ENCODE measurements around the gene MACROD2. TPM values are rescaled to one million over a fixed set of nuclear protein-coding genes. Genes with fewer than 3 reads are reported as not detected.

MACROD2 gene
- total RNA-seq, 2 donors from 2014 or later, result 8.3 to 21.8 TPM

DNA sequence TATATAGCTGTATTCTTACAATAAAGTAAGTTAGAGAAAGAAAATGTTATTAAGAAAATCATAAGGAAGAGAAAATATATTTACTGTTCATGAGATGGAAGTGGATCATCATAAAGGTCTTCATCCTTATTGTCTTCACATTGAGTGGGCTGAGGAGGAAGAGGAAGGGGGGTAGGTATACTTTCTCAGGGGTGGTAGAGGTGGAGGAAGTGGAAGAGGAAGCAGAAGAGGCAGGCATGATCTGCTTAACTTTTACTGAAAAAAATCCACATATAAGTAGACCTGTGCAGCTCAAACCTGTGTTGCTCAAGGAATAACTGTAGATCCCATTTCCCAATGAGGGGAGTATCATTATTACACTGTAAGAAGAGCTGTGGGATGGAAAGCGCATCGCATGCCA is 1863.7 kb downstream of the MACROD2 start:
- no peaks in the 10 kb centered on the region for H3K27me3 ChIP-seq
- H3K4me3 ChIP-seq, result no peak overlapping the region
- H3K27ac ChIP-seq, result no peak overlapping the region
- DNase-seq (no peak), ATAC-seq (no peak)
- TF ChIP-seq, protein P1, sequence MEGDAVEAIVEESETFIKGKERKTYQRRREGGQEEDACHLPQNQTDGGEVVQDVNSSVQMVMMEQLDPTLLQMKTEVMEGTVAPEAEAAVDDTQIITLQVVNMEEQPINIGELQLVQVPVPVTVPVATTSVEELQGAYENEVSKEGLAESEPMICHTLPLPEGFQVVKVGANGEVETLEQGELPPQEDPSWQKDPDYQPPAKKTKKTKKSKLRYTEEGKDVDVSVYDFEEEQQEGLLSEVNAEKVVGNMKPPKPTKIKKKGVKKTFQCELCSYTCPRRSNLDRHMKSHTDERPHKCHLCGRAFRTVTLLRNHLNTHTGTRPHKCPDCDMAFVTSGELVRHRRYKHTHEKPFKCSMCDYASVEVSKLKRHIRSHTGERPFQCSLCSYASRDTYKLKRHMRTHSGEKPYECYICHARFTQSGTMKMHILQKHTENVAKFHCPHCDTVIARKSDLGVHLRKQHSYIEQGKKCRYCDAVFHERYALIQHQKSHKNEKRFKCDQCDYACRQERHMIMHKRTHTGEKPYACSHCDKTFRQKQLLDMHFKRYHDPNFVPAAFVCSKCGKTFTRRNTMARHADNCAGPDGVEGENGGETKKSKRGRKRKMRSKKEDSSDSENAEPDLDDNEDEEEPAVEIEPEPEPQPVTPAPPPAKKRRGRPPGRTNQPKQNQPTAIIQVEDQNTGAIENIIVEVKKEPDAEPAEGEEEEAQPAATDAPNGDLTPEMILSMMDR (IDR thresholded peaks at IDR 0.05), result no peak
- no peak for TF ChIP-seq POLR2A (IDR thresholded peaks at IDR 0.05)
- H3K9me3 ChIP-seq, result no peaks in the 10 kb centered on the region
- H3K4me1 ChIP-seq, result peaks cover 10% of the 10 kb centered on the region
- H3K36me3 ChIP-seq (replicated peaks in 1 of 2; ENCODE audit: insufficient read depth in 1 of 2, low read depth in 2 of 2), result no peaks in the 10 kb centered on the region
- 93 to 95% methylated on average over 2 of the region's 2 CpGs for WGBS, 2 donors
- intact Hi-C loops (cut with DNase I), result no loop called here

DNA sequence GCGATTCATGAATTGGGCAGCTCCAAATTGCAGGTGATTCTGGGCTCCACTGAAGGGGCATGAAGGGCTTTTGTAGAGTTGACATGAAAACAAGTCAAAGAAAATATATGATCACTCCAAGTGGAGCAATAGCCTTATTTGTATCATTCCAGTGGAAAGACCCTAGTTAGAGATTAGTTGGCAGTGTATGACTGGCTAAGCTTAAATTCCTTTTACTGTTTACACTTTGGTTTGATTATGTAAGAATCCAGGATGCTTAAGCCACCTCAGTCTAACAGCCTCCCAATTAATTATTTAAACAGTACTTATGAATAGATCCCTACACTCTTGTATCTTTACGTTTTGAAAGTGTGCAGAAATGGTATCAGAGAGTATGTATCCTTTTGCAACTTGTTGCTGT is 1865.5 kb downstream of the MACROD2 start:
- no peak for TF ChIP-seq POLR2A (IDR thresholded peaks at IDR 0.05)
- TF ChIP-seq, protein P1 (IDR thresholded peaks at IDR 0.05), result no peak
- DNase-seq (no peak), ATAC-seq (no peak)
- Histone ChIP-seq H3K4me1 (peaks cover 10% of the 10 kb centered on the region), H3K27me3 (no peaks in the 10 kb centered on the region), H3K9me3 (no peaks in the 10 kb centered on the region), H3K4me3 (no peak overlapping the region), H3K27ac (no peak overlapping the region), H3K36me3 (replicated peaks in 1 of 2; ENCODE audit: insufficient read depth in 1 of 2, low read depth in 2 of 2) (no peaks in the 10 kb centered on the region)
- intact Hi-C loops (cut with DNase I), result no loop called here
- 48 to 54% methylated on average over 2 of the region's 2 CpGs for WGBS, 2 donors

DNA sequence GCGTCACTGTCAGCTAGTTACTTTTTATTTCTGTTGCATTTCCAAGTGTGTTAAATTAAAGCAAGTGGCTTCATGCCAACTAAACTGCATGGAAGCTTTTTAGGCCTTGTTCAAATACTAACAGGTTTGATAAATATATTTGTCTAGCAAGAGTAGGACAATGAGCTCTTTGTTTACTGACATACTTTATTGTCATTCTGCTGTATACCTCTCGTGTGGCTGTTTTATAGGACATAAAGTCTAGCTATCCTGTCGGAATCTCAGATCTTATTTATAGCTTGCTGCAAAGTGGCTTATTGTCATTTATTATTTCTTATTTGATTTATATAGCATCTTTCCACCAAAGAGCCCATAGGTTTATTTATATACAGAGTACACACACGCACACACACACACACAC is 1866.9 kb downstream of the MACROD2 start:
- Histone ChIP-seq H3K4me1 (peaks cover 10% of the 10 kb centered on the region), H3K4me3 (no peak overlapping the region), H3K27ac (no peak overlapping the region), H3K27me3 (no peaks in the 10 kb centered on the region), H3K36me3 (replicated peaks in 1 of 2; ENCODE audit: insufficient read depth in 1 of 2, low read depth in 2 of 2) (no peaks in the 10 kb centered on the region), H3K9me3 (no peaks in the 10 kb centered on the region)
- TF ChIP-seq POLR2A (IDR thresholded peaks at IDR 0.05), result no peak
- WGBS, 2 donors, result 33 to 46% methylated on average over 4 of the region's 4 CpGs
- no peak for DNase-seq
- intact Hi-C loops (cut with DNase I), result no loop called here
- ATAC-seq, result no peak

DNA sequence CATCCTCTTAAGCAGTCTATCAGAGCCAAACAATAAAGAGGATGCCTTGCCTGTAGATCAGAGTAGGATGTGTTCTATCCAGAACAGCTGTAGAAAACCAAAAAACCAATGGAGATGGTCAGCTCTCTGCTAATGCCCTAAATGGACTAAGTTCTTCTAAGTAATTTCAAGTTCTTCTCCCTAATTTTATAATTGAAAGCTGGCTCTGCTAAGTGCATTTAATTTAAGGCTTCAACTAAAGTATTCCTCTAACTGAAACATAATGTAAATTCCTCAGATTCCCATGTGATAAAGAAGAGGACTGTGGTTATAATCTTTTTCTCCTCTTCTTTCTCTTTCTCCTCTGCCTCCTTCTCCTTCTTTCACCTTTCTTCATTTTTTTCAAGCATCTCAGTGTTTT is 1868.4 kb downstream of the MACROD2 start:
- no peak for TF ChIP-seq POLR2A (IDR thresholded peaks at IDR 0.05)
- TF ChIP-seq, protein P1 (IDR thresholded peaks at IDR 0.05), result no peak
- Histone ChIP-seq H3K9me3 (no peaks in the 10 kb centered on the region), H3K36me3 (replicated peaks in 1 of 2; ENCODE audit: insufficient read depth in 1 of 2, low read depth in 2 of 2) (no peaks in the 10 kb centered on the region), H3K27ac (no peak overlapping the region), H3K4me1 (peaks cover 10% of the 10 kb centered on the region), H3K27me3 (no peaks in the 10 kb centered on the region), H3K4me3 (no peak overlapping the region)
- no peak for DNase-seq
- intact Hi-C loops (cut with DNase I), result no loop called here
- no peak for ATAC-seq

DNA sequence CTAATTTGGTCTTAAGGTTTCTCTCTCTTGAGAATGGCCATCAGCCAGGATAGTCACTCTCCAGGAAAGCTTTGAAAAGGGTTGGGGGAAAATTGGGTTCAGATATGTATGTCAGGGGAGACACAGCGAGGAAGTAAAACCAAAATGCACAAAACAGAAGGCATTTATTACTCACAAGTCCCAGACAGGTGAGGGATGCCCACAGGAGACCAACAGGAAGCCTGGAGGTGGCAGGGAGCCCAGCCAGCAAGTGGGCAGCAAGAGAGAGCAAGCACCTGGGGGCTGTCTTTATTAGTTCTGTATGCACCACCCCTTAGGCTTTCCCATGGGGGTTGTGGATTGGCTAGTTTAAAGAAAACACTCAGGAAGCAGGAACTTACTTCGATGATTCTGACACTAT is 1870.2 kb downstream of the MACROD2 start:
- DNase-seq, result no peak
- no peak for ATAC-seq
- no peaks in the 10 kb centered on the region for H3K36me3 ChIP-seq (replicated peaks in 1 of 2; ENCODE audit: insufficient read depth in 1 of 2, low read depth in 2 of 2)
- H3K4me1 ChIP-seq, result peaks cover 10% of the 10 kb centered on the region
- TF ChIP-seq, protein P1 (IDR thresholded peaks at IDR 0.05), result no peak
- no peak for TF ChIP-seq POLR2A (IDR thresholded peaks at IDR 0.05)
- H3K27ac ChIP-seq, result no peak overlapping the region
- no peaks in the 10 kb centered on the region for H3K9me3 ChIP-seq
- no peak overlapping the region for H3K4me3 ChIP-seq
- H3K27me3 ChIP-seq, result no peaks in the 10 kb centered on the region
- 88 to 94% methylated on average over 2 of the region's 2 CpGs for WGBS, 2 donors
- intact Hi-C loops (cut with DNase I), result no loop called here

Measured in body of pancreas (tissue), 4 donors.